CD14-positive monocyte (primary cell): ENCODE results near the gene CSNK1D. TPM values are rescaled to one million over a fixed set of nuclear protein-coding genes. Genes with fewer than 3 reads are reported as not detected.

Experiments
- DNase-seq, 3 donors: peaks; one replicate each; pipeline ENCODE4 v3.0.0-alpha.2; 2011 to 2022
- H2AFZ ChIP-seq: 2 replicates; pipeline ENCODE4 v1.6.0; 2012; ENCODE audit warnings: mild to moderate bottlenecking, low read depth, low read length, inconsistent platforms; ENCODE audit not compliant: insufficient read depth, poor library complexity, severe bottlenecking
- H3K27ac ChIP-seq, 2 donors: 1 replicate in 1 of 2; 2 replicates in 1 of 2; pipeline ENCODE4 v1.5.1; 2012 to 2013; ENCODE audit warnings: low read length in 2 of 2, control low read depth in 1 of 2, inconsistent platforms in 1 of 2, low read depth in 1 of 2, mild to moderate bottlenecking in 1 of 2
- H3K27me3 ChIP-seq, 2 donors: one replicate each; pipeline versions ENCODE4 v1.6.0 to v1.6.1; 2011 to 2013; ENCODE audit warnings: low read length in 2 of 2; ENCODE audit not compliant: control insufficient read depth in 2 of 2, insufficient read depth in 2 of 2
- H3K36me3 ChIP-seq, 2 donors: replicated peaks in 1 of 2; 1 replicate in 1 of 2; 2 replicates in 1 of 2; pipeline versions ENCODE4 v1.5.1 to v1.6.1; 2012 to 2013; ENCODE audit warnings: low read length in 2 of 2, control low read depth in 1 of 2, inconsistent platforms in 1 of 2, mild to moderate bottlenecking in 1 of 2; ENCODE audit not compliant: insufficient read depth in 2 of 2, control insufficient read depth in 1 of 2
- H3K4me1 ChIP-seq, 2 donors: 1 replicate in 1 of 2; 2 replicates in 1 of 2; pipeline versions ENCODE4 v1.5.1 to v1.6.1; 2012 to 2013; ENCODE audit warnings: low read length in 2 of 2, control low read depth in 1 of 2, inconsistent platforms in 1 of 2, mild to moderate bottlenecking in 1 of 2, moderate library complexity in 1 of 2; ENCODE audit not compliant: insufficient read depth in 2 of 2, control insufficient read depth in 1 of 2
- H3K4me2 ChIP-seq: replicated peaks from 2 replicates; pipeline ENCODE3; 2012; ENCODE audit warnings: low read length, moderate library complexity, mild to moderate bottlenecking; ENCODE audit not compliant: poor library complexity, severe bottlenecking; ENCODE audit errors: extremely low read depth
- H3K4me3 ChIP-seq, 3 experiments: fragments of 200-600 bp in 1 of 3; sonication (generic) in 1 of 3; replicated peaks in 1 of 3; 1 replicate in 2 of 3; 2 replicates in 1 of 3; pipeline ENCODE4 v1.5.1; 2011 to 2013; ENCODE audit warnings: low read length in 3 of 3, mild to moderate bottlenecking in 3 of 3, control low read depth in 2 of 3, low read depth in 2 of 3, inconsistent platforms in 1 of 3, moderate library complexity in 1 of 3
- H3K79me2 ChIP-seq: 2 replicates; pipeline ENCODE4 v1.6.0; 2012; ENCODE audit warnings: mild to moderate bottlenecking, control low read depth, inconsistent platforms, low read length, moderate library complexity; ENCODE audit not compliant: insufficient read depth
- H3K9ac ChIP-seq: 2 replicates; pipeline ENCODE4 v1.6.0; 2017; ENCODE audit warnings: low read length, mild to moderate bottlenecking; ENCODE audit not compliant: insufficient read depth, poor library complexity, severe bottlenecking
- H3K9me3 ChIP-seq, 2 donors: replicated peaks in 1 of 2; 1 replicate in 1 of 2; 2 replicates in 1 of 2; pipeline versions ENCODE4 v1.5.1 to v1.6.1; 2012 to 2013; ENCODE audit warnings: low read length in 2 of 2, control low read depth in 1 of 2; ENCODE audit not compliant: control insufficient read depth in 1 of 2, insufficient read depth in 1 of 2
- H4K20me1 ChIP-seq: 2 replicates; pipeline ENCODE4 v1.6.0; 2012; ENCODE audit warnings: mild to moderate bottlenecking, low read length, control low read depth, moderate library complexity; ENCODE audit not compliant: insufficient read depth
- H3K27ac Mint-ChIP-seq, 7 donors: one replicate each; pipeline ENCODE4 v1.8.0; 2020; ENCODE audit warnings: mild to moderate bottlenecking in 7 of 7, mixed read lengths in 7 of 7, moderate library complexity in 6 of 7, inconsistent platforms in 2 of 7
- H3K27me3 Mint-ChIP-seq, 3 donors: one replicate each; pipeline ENCODE4 v1.8.0; 2021 to 2022; ENCODE audit warnings: low read depth in 3 of 3, mild to moderate bottlenecking in 3 of 3, mixed read lengths in 3 of 3, moderate library complexity in 3 of 3, inconsistent platforms in 1 of 3
- H3K36me3 Mint-ChIP-seq, 2 donors: one replicate each; pipeline ENCODE4 v1.8.0; 2020; ENCODE audit warnings: mixed read lengths in 2 of 2, inconsistent platforms in 1 of 2, mild to moderate bottlenecking in 1 of 2
- H3K4me1 Mint-ChIP-seq: one replicate; pipeline ENCODE4 v1.8.0; 2020; ENCODE audit warnings: mild to moderate bottlenecking, mixed read lengths
- H3K4me3 Mint-ChIP-seq, 2 donors: one replicate each; pipeline ENCODE4 v1.8.0; 2020; ENCODE audit warnings: mild to moderate bottlenecking in 2 of 2, mixed read lengths in 2 of 2, moderate library complexity in 1 of 2
- H3K9me3 Mint-ChIP-seq, 7 donors: one replicate each; pipeline ENCODE4 v1.8.0; 2020 to 2022; ENCODE audit warnings: mixed read lengths in 7 of 7, mild to moderate bottlenecking in 6 of 7, moderate library complexity in 6 of 7, inconsistent platforms in 2 of 7
- CTCF ChIP-seq: fragments of 200-600 bp; IDR thresholded peaks from one replicate; pipeline ENCODE4 v1.8.0; 2022; ENCODE audit warnings: antibody characterized with exemption, mild to moderate bottlenecking
- WGBS: methylation state at CpG from one replicate; pipeline ENCODE4 v1.1.5; 2013; ENCODE audit warnings: missing lambda C conversion rate; ENCODE audit not compliant: insufficient coverage; 5-methylcytosine and 5-hydroxymethylcytosine counted together
- intact Hi-C, 2 donors: fragments of 100-400 bp; cut with micrococcal nuclease; formaldehyde crosslinking; loops; one replicate each; pipeline versions ENCODE4 v1.15.0 to v1.15.1; 2023
- polyA plus RNA-seq, 3 donors: library from polyadenylated mRNA; depleted of rRNA in 1 of 3; unstranded in 2 of 3; stranded (reverse) in 1 of 3; fragments of 300-500 nt in 2 of 3; fragments of >200 nt in 1 of 3; fragmentation: Illumina TruSeq in 2 of 3; gene quantifications; 1 replicate in 2 of 3; 2 replicates in 1 of 3; pipeline ENCODE4 v1.2.3, GENCODE V29; 2012 to 2021

CSNK1D gene
- polyA plus RNA-seq, 3 donors: 47.0 to 299 (median 60.9) TPM

GRCh38 chr17:82322526-82323453 lies 49.3 kb upstream of the CSNK1D start:
- intact Hi-C loops: loop anchor here in 1 of 2 donors (5.0 to 10.0 kb wide), 2 partner anchors 80 to 298 kb away; partner anchors contain the start of genes CENPX and LRRC45
- DNase-seq: no peak
- Histone ChIP-seq H3K4me3 (no peak overlapping the region), H3K4me1 (peaks cover 0 to 5% of the 10 kb centered on the region in 2 donors), H4K20me1 (peaks cover 94% of the 10 kb centered on the region), H3K27me3 (no peaks in the 10 kb centered on the region), H3K27ac (no peak overlapping the region), H3K9me3 (peaks cover 0 to 15% of the 10 kb centered on the region in 2 donors), H3K4me2 (no peak overlapping the region), H2AFZ (no peak overlapping the region), H3K9ac (no peak overlapping the region), H3K36me3 (peaks cover 11 to 37% of the 10 kb centered on the region in 2 donors), H3K79me2 (no peaks in the 10 kb centered on the region)
- H3K4me1 Mint-ChIP-seq: peaks cover 5% of the 10 kb centered on the region
- no peak overlapping the region for H3K27ac Mint-ChIP-seq
- no peak for TF ChIP-seq CTCF
- WGBS: 96% methylated on average over 19 of the region's 28 CpGs
- H3K36me3 Mint-ChIP-seq: peaks cover 37 to 51% of the 10 kb centered on the region in 2 donors
- peaks cover 10 to 20% (median 11%) of the 10 kb centered on the region in 3 donors for H3K27me3 Mint-ChIP-seq
- no peak overlapping the region for H3K4me3 Mint-ChIP-seq
- peaks cover 0 to 3% (median 0%) of the 10 kb centered on the region in 7 donors for H3K9me3 Mint-ChIP-seq

- H3K4me1 Mint-ChIP-seq: peaks cover 5% of the 10 kb centered on the region
- H3K27ac Mint-ChIP-seq: no peak overlapping the region
- Histone ChIP-seq H3K4me3 (no peak overlapping the region), H3K27me3 (peaks cover 0 to 2% of the 10 kb centered on the region in 2 donors), H3K9ac (no peak overlapping the region), H3K79me2 (no peaks in the 10 kb centered on the region), H2AFZ (no peak overlapping the region), H4K20me1 (peaks cover 86% of the 10 kb centered on the region), H3K4me1 (peaks cover 0 to 5% of the 10 kb centered on the region in 2 donors), H3K4me2 (no peak overlapping the region), H3K9me3 (peaks cover 0 to 15% of the 10 kb centered on the region in 2 donors), H3K36me3 (peaks cover 11 to 32% of the 10 kb centered on the region in 2 donors), H3K27ac (no peak overlapping the region)
- H3K9me3 Mint-ChIP-seq: peaks cover 0 to 3% (median 0%) of the 10 kb centered on the region in 7 donors
- TF ChIP-seq CTCF: no peak
- H3K4me3 Mint-ChIP-seq: no peak overlapping the region
- DNase-seq: no peak
- H3K27me3 Mint-ChIP-seq: peaks cover 5 to 21% (median 10%) of the 10 kb centered on the region in 3 donors
- intact Hi-C loops: loop anchor here (2.0 to 10.0 kb wide), 4 partner anchors 77 to 297 kb away; partner anchors contain the start of genes CENPX (in 1 of the 2) and LRRC45 (in 1 of the 2)
- WGBS: 76% methylated on average over 15 of the region's 21 CpGs
- peaks cover 33 to 45% of the 10 kb centered on the region in 2 donors for H3K36me3 Mint-ChIP-seq
Measured at GRCh38 chr17:82321947-82322466, 48.5 kb upstream of the CSNK1D start.
